H1 (cell line): Measurements from ENCODE around the gene KPNA4. TPM values are rescaled to one million over a fixed set of nuclear protein-coding genes. Genes with fewer than 3 reads are reported as not detected.

ENCODE experiments used
- CTCF ChIA-PET: fragments of 300-600 bp; sonication (Branson Sonifier 250); formaldehyde crosslinking; loops from one replicate; lab custom pipeline; 2021; ENCODE audit not compliant: partially characterized antibody; lab: Charles Lee
- POLR2A ChIA-PET: fragments of 300-600 bp; sonication (Branson Sonifier 250); formaldehyde crosslinking; loops from one replicate; lab custom pipeline; 2021; ENCODE audit warnings: inconsistent platforms; ENCODE audit not compliant: partially characterized antibody; lab: Charles Lee
- DNase-seq, 2 experiments: peaks; one replicate each; pipeline versions ENCODE4 v3.0.0 to v3.0.0-alpha.2; 2010 to 2022; ENCODE audit warnings: low spot score in 2 of 2, low read depth in 1 of 2, mixed read lengths in 1 of 2
- FAIRE-seq: peaks from 2 replicates; lab custom pipeline; 2011; peaks lifted over from hg19 to GRCh38; lab: Jason Lieb, UNC
- H2AFZ ChIP-seq: 2 replicates; pipeline ENCODE4 v1.8.1; 2012; ENCODE audit warnings: low read length, inconsistent platforms
- H2AK5ac ChIP-seq: 2 replicates; pipeline ENCODE4 v1.6.1; 2013; ENCODE audit warnings: low read depth, low read length
- H2BK120ac ChIP-seq: replicated peaks from 2 replicates; pipeline ENCODE3; 2013; ENCODE audit warnings: low read depth, low read length, inconsistent platforms
- H2BK12ac ChIP-seq: 2 replicates; pipeline ENCODE4 v1.6.1; 2013; ENCODE audit warnings: low read depth, low read length
- H2BK15ac ChIP-seq: 2 replicates; pipeline ENCODE4 v1.6.1; 2013; ENCODE audit warnings: low read length
- H2BK20ac ChIP-seq: 2 replicates; pipeline ENCODE4 v1.6.1; 2013; ENCODE audit warnings: low read length
- H2BK5ac ChIP-seq: 2 replicates; pipeline ENCODE4 v1.6.1; 2013; ENCODE audit warnings: low read depth, low read length
- H3K14ac ChIP-seq: 2 replicates; pipeline ENCODE4 v1.6.1; 2013; ENCODE audit warnings: inconsistent platforms; ENCODE audit not compliant: insufficient read length
- H3K18ac ChIP-seq: 2 replicates; pipeline ENCODE4 v1.6.1; 2013; ENCODE audit warnings: low read length; ENCODE audit errors: extremely low read depth
- H3K23ac ChIP-seq: 2 replicates; pipeline ENCODE4 v1.6.1; 2013; ENCODE audit warnings: inconsistent platforms; ENCODE audit not compliant: insufficient read length
- H3K23me2 ChIP-seq: 2 replicates; pipeline ENCODE4 v1.6.1; 2013; ENCODE audit warnings: low read depth, low read length
- H3K27ac ChIP-seq: 2 replicates; pipeline ENCODE4 v1.6.1; 2011; ENCODE audit warnings: low read depth, low read length, inconsistent platforms
- H3K27me3 ChIP-seq, 4 experiments: replicated peaks in 1 of 4; 1 replicate in 1 of 4; 2 replicates in 3 of 4; pipeline versions ENCODE4 v1.6.1 to v1.8.1; 2011 to 2013; ENCODE audit warnings: low read length in 3 of 4, mild to moderate bottlenecking in 3 of 4, inconsistent platforms in 2 of 4, mixed read lengths in 2 of 4, moderate library complexity in 1 of 4; ENCODE audit not compliant: control insufficient read depth in 3 of 4, insufficient read depth in 3 of 4; ENCODE audit errors: extremely low read depth in 1 of 4
- H3K36me3 ChIP-seq, 4 experiments: 2 replicates each; pipeline versions ENCODE4 v1.6.1 to v1.8.1; 2011 to 2013; ENCODE audit warnings: mild to moderate bottlenecking in 4 of 4, low read length in 3 of 4, moderate library complexity in 2 of 4, control low read depth in 1 of 4, inconsistent platforms in 1 of 4; ENCODE audit not compliant: insufficient read depth in 4 of 4, control insufficient read depth in 2 of 4
- H3K4ac ChIP-seq: replicated peaks from 2 replicates; pipeline ENCODE3; 2013; ENCODE audit warnings: low read length, low read depth, mixed read lengths, inconsistent platforms; ENCODE audit not compliant: insufficient read length
- H3K4me1 ChIP-seq, 4 experiments: replicated peaks in 1 of 4; 1 replicate in 1 of 4; 2 replicates in 3 of 4; pipeline versions ENCODE4 v1.6.1 to v1.8.1; 2011 to 2013; ENCODE audit warnings: low read length in 3 of 4, inconsistent platforms in 2 of 4, mixed read lengths in 1 of 4; ENCODE audit not compliant: insufficient read depth in 4 of 4, control insufficient read depth in 3 of 4
- H3K4me2 ChIP-seq, 2 experiments: 2 replicates each; pipeline versions ENCODE4 v1.6.1 to v1.8.1; 2011 to 2013; ENCODE audit warnings: low read depth in 2 of 2, low read length in 2 of 2, control low read depth in 1 of 2, inconsistent platforms in 1 of 2, mild to moderate bottlenecking in 1 of 2; ENCODE audit not compliant: insufficient read depth in 1 of 2
- H3K4me3 ChIP-seq, 4 experiments: fragments of 200-600, 300-600 bp in 1 of 4; sonication (generic), shearing (Covaris generic), sonication (Bioruptor Twin) in 1 of 4; 2 replicates each; pipeline versions ENCODE4 v1.5.1 to v1.8.1; 2011 to 2016; ENCODE audit warnings: low read length in 4 of 4, low read depth in 3 of 4, control low read depth in 2 of 4, inconsistent platforms in 2 of 4, mild to moderate bottlenecking in 2 of 4, mixed read lengths in 1 of 4, moderate library complexity in 1 of 4; ENCODE audit not compliant: insufficient read depth in 2 of 4; ENCODE audit errors: extremely low read depth in 1 of 4
- H3K56ac ChIP-seq: replicated peaks from 2 replicates; pipeline ENCODE3; 2013; ENCODE audit warnings: low read depth, mild to moderate bottlenecking, mixed read lengths, low read length, inconsistent platforms; ENCODE audit not compliant: insufficient read length
- H3K79me1 ChIP-seq: 2 replicates; pipeline ENCODE4 v1.6.1; 2013; ENCODE audit warnings: low read depth, low read length, control low read depth
- H3K79me2 ChIP-seq, 2 experiments: 2 replicates each; pipeline versions ENCODE4 v1.6.1 to v1.8.1; 2012 to 2013; ENCODE audit warnings: low read length in 2 of 2, mild to moderate bottlenecking in 2 of 2, inconsistent platforms in 1 of 2; ENCODE audit not compliant: insufficient read depth in 2 of 2, control insufficient read depth in 1 of 2
- H3K9ac ChIP-seq, 4 experiments: replicated peaks in 1 of 4; 1 replicate in 1 of 4; 2 replicates in 3 of 4; pipeline versions ENCODE4 v1.6.1 to v1.8.1; 2011 to 2013; ENCODE audit warnings: low read depth in 3 of 4, low read length in 3 of 4, control low read depth in 2 of 4, mild to moderate bottlenecking in 2 of 4, moderate library complexity in 2 of 4, inconsistent platforms in 1 of 4; ENCODE audit errors: extremely low read depth in 1 of 4
- H3K9me3 ChIP-seq, 2 experiments: 2 replicates each; pipeline versions ENCODE4 v1.6.1 to v1.8.1; 2012 to 2013; ENCODE audit warnings: mild to moderate bottlenecking in 2 of 2, moderate library complexity in 2 of 2, control low read depth in 1 of 2, inconsistent platforms in 1 of 2, low read depth in 1 of 2, low read length in 1 of 2, mixed read lengths in 1 of 2; ENCODE audit not compliant: insufficient read depth in 2 of 2
- H4K20me1 ChIP-seq, 2 experiments: replicated peaks in 1 of 2; 2 replicates each; pipeline versions ENCODE3 to v1.8.1; 2011 to 2013; ENCODE audit warnings: inconsistent platforms in 2 of 2, low read length in 2 of 2, mild to moderate bottlenecking in 1 of 2; ENCODE audit not compliant: insufficient read depth in 2 of 2, control insufficient read depth in 1 of 2
- H4K5ac ChIP-seq: 2 replicates; pipeline ENCODE4 v1.6.1; 2013; ENCODE audit warnings: low read length, low read depth, mixed read lengths, inconsistent platforms; ENCODE audit not compliant: insufficient read length
- H4K8ac ChIP-seq: 2 replicates; pipeline ENCODE4 v1.8.0; 2013; ENCODE audit warnings: mild to moderate bottlenecking, moderate library complexity, low read length, inconsistent platforms; ENCODE audit not compliant: insufficient read depth; ENCODE audit errors: extremely low read depth
- H4K91ac ChIP-seq: replicated peaks from 2 replicates; pipeline ENCODE3; 2013; ENCODE audit warnings: low read length, mixed read lengths, inconsistent platforms; ENCODE audit not compliant: insufficient read length
- ASH2L ChIP-seq: fragments of 200-600, 300-600 bp; sonication (generic); IDR thresholded peaks from one replicate; pipeline ENCODE4 v1.7.1; 2017; ENCODE audit warnings: low read length
- BCL11A ChIP-seq, 2 experiments: IDR thresholded peaks; one replicate each; pipeline ENCODE4 v1.6.1; 2011; ENCODE audit warnings: low read depth in 2 of 2, low read length in 2 of 2, mild to moderate bottlenecking in 2 of 2
- EZH2 ChIP-seq: fragments of 200-600 bp; sonication (generic); IDR thresholded peaks from 2 replicates; pipeline ENCODE4 v1.7.1; 2012; ENCODE audit warnings: low read depth, mild to moderate bottlenecking, moderate library complexity, low read length, inconsistent platforms; ENCODE audit not compliant: severe bottlenecking
- FOSL1 ChIP-seq: IDR thresholded peaks from 2 replicates; pipeline ENCODE4 v1.6.1; 2011; ENCODE audit warnings: mild to moderate bottlenecking, low read depth, low read length, moderate library complexity; ENCODE audit not compliant: insufficient read depth
- GABPA ChIP-seq: IDR thresholded peaks from 2 replicates; pipeline ENCODE4 v1.6.1; 2011; ENCODE audit warnings: mild to moderate bottlenecking, low read length, moderate library complexity, borderline replicate concordance; ENCODE audit not compliant: insufficient read depth
- JUND ChIP-seq: IDR thresholded peaks from 2 replicates; pipeline ENCODE4 v1.6.1; 2011; ENCODE audit warnings: mild to moderate bottlenecking, improper control_type of control experiment, low read length
- KDM4A ChIP-seq: IDR thresholded peaks from one replicate; pipeline ENCODE4 v1.7.1; 2012; ENCODE audit warnings: low read depth, mild to moderate bottlenecking, moderate library complexity, low read length, inconsistent platforms; ENCODE audit not compliant: severe bottlenecking
- POLR2A ChIP-seq, 2 experiments: IDR thresholded peaks; 1 replicate in 1 of 2; 2 replicates in 1 of 2; pipeline ENCODE4 v1.6.1; 2011; ENCODE audit warnings: low read depth in 2 of 2, low read length in 2 of 2, mild to moderate bottlenecking in 2 of 2; ENCODE audit errors: control extremely low read depth in 1 of 2
- POLR2AphosphoS5 ChIP-seq: IDR thresholded peaks from 2 replicates; pipeline ENCODE4 v1.6.1; 2011; ENCODE audit warnings: low read depth, low read length
- RBBP5 ChIP-seq: IDR thresholded peaks from 2 replicates; pipeline ENCODE4 v1.7.1; 2012; ENCODE audit warnings: low read depth, mild to moderate bottlenecking, inconsistent platforms, low read length, moderate library complexity, borderline replicate concordance
- SP4 ChIP-seq: IDR thresholded peaks from 2 replicates; pipeline ENCODE4 v1.6.1; 2012; ENCODE audit warnings: low read length, inconsistent platforms
- TAF1 ChIP-seq: IDR thresholded peaks from 2 replicates; pipeline ENCODE4 v1.6.1; 2011; ENCODE audit warnings: mild to moderate bottlenecking, low read depth, low read length
- TAF7 ChIP-seq: optimal IDR thresholded peaks from 2 replicates; pipeline ENCODE3; 2011; ENCODE audit warnings: low read depth, mild to moderate bottlenecking, inconsistent platforms, low read length, moderate library complexity, borderline replicate concordance
- WGBS, 2 experiments: shearing (Covaris generic) in 1 of 2; methylation state at CpG; one replicate each; pipeline versions ENCODE4 v1.1.6 to v1.1.7; 2013 to 2015; ENCODE audit warnings: low lambda C conversion rate in 2 of 2, mixed read lengths in 2 of 2, inconsistent platforms in 1 of 2, low coverage in 1 of 2, missing lambda C conversion rate in 1 of 2; ENCODE audit not compliant: insufficient replicate concordance in 2 of 2, insufficient coverage in 1 of 2, insufficient read length in 1 of 2; ENCODE audit errors: extremely low coverage in 1 of 2, missing lambda C conversion rate in 1 of 2; 5-methylcytosine and 5-hydroxymethylcytosine counted together
- polyA plus RNA-seq, 7 experiments: library from polyadenylated mRNA; depleted of rRNA in 3 of 7; stranded (reverse) in 5 of 7; unstranded in 2 of 7; fragments of >200 nt in 5 of 7; fragments of 200-250 nt in 2 of 7; gene quantifications; 1 replicate in 5 of 7; 2 replicates in 1 of 7; 4 replicates in 1 of 7; pipeline versions ENCODE4 v1.2.1 to v1.2.3, GENCODE V29; 2011 to 2013; ENCODE audit warnings: missing spikeins in 2 of 7, mixed read lengths in 2 of 7
- total RNA-seq: library from RNA; stranded (reverse); fragmentation: NEBNext Ultra II Directional; extraction: Animal tissue kit (Norgen Biotek cat#: 25700); gene quantifications from 2 replicates; pipeline ENCODE4 v1.2.1, GENCODE V29; 2021

KPNA4 gene
- total and polyA plus RNA-seq, 2 of the 8 experiments (the other 6 are each of a cell fraction or from before 2014, with no cell fraction given), result 13.2 to 81.9 TPM

DNA sequence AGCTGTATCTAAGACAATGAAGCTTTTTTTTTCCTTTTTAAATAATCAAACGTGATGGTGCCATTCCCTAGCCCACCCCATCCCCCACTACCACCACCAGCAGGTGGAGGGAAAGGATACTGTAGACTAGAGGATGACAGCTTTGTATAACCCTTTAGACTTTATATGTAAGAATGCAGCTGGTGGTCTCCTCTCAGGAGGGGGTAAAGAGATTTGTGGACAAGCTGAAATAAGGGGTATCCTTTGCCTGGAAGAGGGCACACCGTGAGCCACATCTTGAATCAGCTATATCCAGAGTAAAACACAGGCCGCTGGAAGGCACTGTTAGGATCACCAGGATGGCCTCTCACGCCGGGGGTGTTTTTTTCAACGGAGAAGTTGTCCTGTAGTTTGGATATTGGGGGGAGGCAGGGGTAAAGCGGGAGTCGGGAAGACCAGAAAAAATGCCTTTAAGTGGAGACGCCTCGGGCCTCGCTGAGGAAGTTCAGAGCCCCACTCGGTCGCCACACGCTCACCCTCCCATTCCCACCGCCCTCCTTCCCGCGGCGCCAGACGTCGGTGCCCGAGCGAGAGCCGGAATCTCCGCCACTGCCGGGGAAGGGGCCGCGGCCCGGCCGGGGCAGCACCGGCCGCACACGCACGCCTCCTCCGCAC lies 986 bp downstream of the KPNA4 start:
- no peak overlapping the region for H2BK15ac ChIP-seq
- H2BK20ac ChIP-seq, result no peak overlapping the region
- no peak overlapping the region for H3K23ac ChIP-seq
- H3K79me2 ChIP-seq, result peaks cover 8 to 56% of the 10 kb centered on the region in 2 experiments
- peak overlapping the region; percentile 76 to 85 for H3K4me2 ChIP-seq
- peaks cover 7 to 8% of the 10 kb centered on the region in 2 experiments; a peak in 2 of 4 replicates for H3K9me3 ChIP-seq
- H2AK5ac ChIP-seq, result no peak overlapping the region
- no peak overlapping the region for H4K5ac ChIP-seq
- H3K36me3 ChIP-seq, result peaks cover 0 to 8% (median 4%) of the 10 kb centered on the region in 4 experiments; a peak in 2 of 8 replicates
- no peak overlapping the region for H4K91ac ChIP-seq
- H3K79me1 ChIP-seq, result no peaks in the 10 kb centered on the region
- peaks cover 8% of the 10 kb centered on the region; the same call in 1 of the 2 replicates for H3K23me2 ChIP-seq
- ChIA-PET CTCF (interaction anchor here (1.1 to 1.6 kb wide), 3 partner anchors 10 to 53 kb away, joined by 3 to 4 read pairs (median 3); no protein-coding TSS in a partner anchor), POLR2A (interaction anchor here (0.7 to 4.4 kb wide), 6 partner anchors 9 to 114 kb away, joined by 3 to 25 read pairs (median 4); partner anchors contain the start of gene TRIM59)
- no peak overlapping the region for H3K4ac ChIP-seq
- no peak overlapping the region for H2BK5ac ChIP-seq
- H4K20me1 ChIP-seq, result peaks cover 2 to 12% of the 10 kb centered on the region in 2 experiments
- peak overlapping the region; percentile 88 for H4K8ac ChIP-seq
- no peak for FAIRE-seq
- H3K56ac ChIP-seq, result peak overlapping the region; percentile 35
- H3K4me3 ChIP-seq, result peak overlapping the region; percentile 75 to 91 (median 80)
- H2BK120ac ChIP-seq, result no peak overlapping the region
- H3K4me1 ChIP-seq, result peaks cover 0 to 4% (median 1%) of the 10 kb centered on the region in 4 experiments; a peak in 4 of 7 replicates
- H3K27me3 ChIP-seq, result no peaks in the 10 kb centered on the region
- no peak overlapping the region; the same call in 1 of the 2 replicates for H3K18ac ChIP-seq
- no peak overlapping the region for H2AFZ ChIP-seq
- no peak overlapping the region for H3K14ac ChIP-seq
- no peak for DNase-seq
- H3K27ac ChIP-seq, result peak overlapping the region; percentile 62; the same call in 1 of the 2 replicates
- peak overlapping the region; percentile 58 to 97 (median 78) for H3K9ac ChIP-seq
- no peak overlapping the region for H2BK12ac ChIP-seq
- WGBS, 2 experiments, result 3% methylated on average over 10 of the region's 34 CpGs; no CpG with 5 or more reads in 1 of the 2 experiments
- TF ChIP-seq JUND (no peak), FOSL1 (no peak), POLR2A (IDR thresholded peaks at IDR 0.05; ENCODE audit: control extremely low read depth in 1 of 2, low read depth in 2 of 2, low read length in 2 of 2) (peak in 1 of 2 experiments; percentile 59; a peak in 1 of 3 replicates), TAF7 (no peak), GABPA (no peak), POLR2AphosphoS5 (peak; percentile 33; the same call in 1 of the 2 replicates), SP4 (no peak), RBBP5 (0 out of 2 replicates have a peak, but pooled peaks have one; percentile 29), ASH2L (peak; percentile 58), KDM4A (no peak), BCL11A (IDR thresholded peaks at IDR 0.05; ENCODE audit: low read depth in 2 of 2, low read length in 2 of 2) (no peak), TAF1 (no peak), EZH2 (no peak)
